Type B pancreatic cell (in vitro differentiated cells): ENCODE data around the gene COX4I2. TPM values are rescaled to one million over a fixed set of nuclear protein-coding genes. Genes with fewer than 3 reads are reported as not detected.
"Not testable (repeated sequence)": the region's sequence is repeated elsewhere in the genome, so short reads cannot be mapped to it uniquely, and the experiment has no call there.

Experiments
- DNase-seq: peaks from one replicate; pipeline ENCODE4 v3.0.0; 2021; ENCODE audit warnings: mixed read lengths; ENCODE audit not compliant: unreplicated experiment; ENCODE audit errors: extremely low spot score
- H3K27ac Mint-ChIP-seq: 2 replicates; pipeline ENCODE4 v1.8.0; 2021; ENCODE audit warnings: mild to moderate bottlenecking, mixed read lengths
- H3K27me3 Mint-ChIP-seq: 2 replicates; pipeline ENCODE4 v1.8.0; 2021; ENCODE audit warnings: mixed read lengths
- H3K36me3 Mint-ChIP-seq: 2 replicates; pipeline ENCODE4 v1.8.0; 2021; ENCODE audit warnings: mixed read lengths
- H3K4me1 Mint-ChIP-seq: one replicate; pipeline ENCODE4 v1.8.0; 2021; ENCODE audit warnings: mixed read lengths; ENCODE audit not compliant: unreplicated experiment
- H3K4me3 Mint-ChIP-seq: 2 replicates; pipeline ENCODE4 v1.8.0; 2021; ENCODE audit warnings: mild to moderate bottlenecking, mixed read lengths
- H3K9me3 Mint-ChIP-seq: 2 replicates; pipeline ENCODE4 v1.8.0; 2021; ENCODE audit warnings: mixed read lengths
- CTCF ChIP-seq: fragments of 200-600 bp; sonication (generic); conservative IDR thresholded peaks from 2 replicates; pipeline ENCODE4 v1.5.0; 2021; ENCODE audit warnings: antibody characterized with exemption, mild to moderate bottlenecking
- total RNA-seq: library from RNA; stranded (reverse); gene quantifications from 2 replicates; pipeline ENCODE4 v1.2.1, GENCODE V29; 2021; ENCODE audit warnings: low replicate concordance

The COX4I2 gene
- total RNA-seq, 1 donor from 2014 or later = not detected

- H3K27me3 Mint-ChIP-seq = no peaks in the 10 kb centered on the region
- no peak overlapping the region for H3K27ac Mint-ChIP-seq
- H3K9me3 Mint-ChIP-seq = no peaks in the 10 kb centered on the region
- TF ChIP-seq CTCF = no peak
- H3K36me3 Mint-ChIP-seq = no peaks in the 10 kb centered on the region
- no peak for DNase-seq
- peaks cover 22% of the 10 kb centered on the region for H3K4me1 Mint-ChIP-seq
- no peak overlapping the region for H3K4me3 Mint-ChIP-seq
These were observed 22.3 kb upstream of the COX4I2 start for GRCh38 chr20:31615416-31615815.

GRCh38 chr20:31617432-31618104 lies 20.1 kb upstream of the COX4I2 start:
- Mint-ChIP-seq H3K27me3 (no peaks in the 10 kb centered on the region), H3K27ac (peak overlapping the region; percentile 16), H3K36me3 (no peaks in the 10 kb centered on the region), H3K4me3 (no peak overlapping the region), H3K9me3 (no peaks in the 10 kb centered on the region), H3K4me1 (peaks cover 6% of the 10 kb centered on the region)
- TF ChIP-seq CTCF = no peak
- DNase-seq = no peak

- no peak for TF ChIP-seq CTCF
These were observed 17.5 kb upstream of the COX4I2 start for GRCh38 chr20:31620246-31620645.

GRCh38 chr20:31623123-31623505 lies 14.6 kb upstream of the COX4I2 start:
- not testable (repeated sequence) for H3K27me3 Mint-ChIP-seq, H3K9me3 Mint-ChIP-seq, H3K4me3 Mint-ChIP-seq, H3K27ac Mint-ChIP-seq, H3K4me1 Mint-ChIP-seq, H3K36me3 Mint-ChIP-seq, DNase-seq

More at GRCh38 chr20:31620246-31620645, 17.5 kb upstream of the COX4I2 start:
- H3K36me3 Mint-ChIP-seq = no peaks in the 10 kb centered on the region
- no peaks in the 10 kb centered on the region for H3K4me1 Mint-ChIP-seq
- no peaks in the 10 kb centered on the region for H3K27me3 Mint-ChIP-seq
- H3K4me3 Mint-ChIP-seq = no peak overlapping the region
- H3K27ac Mint-ChIP-seq = peak overlapping the region; percentile 20
- no peak for DNase-seq
- no peaks in the 10 kb centered on the region for H3K9me3 Mint-ChIP-seq

- not testable (repeated sequence) for H3K9me3 Mint-ChIP-seq, H3K27ac Mint-ChIP-seq, H3K4me1 Mint-ChIP-seq, H3K36me3 Mint-ChIP-seq, H3K27me3 Mint-ChIP-seq, DNase-seq, H3K4me3 Mint-ChIP-seq
These were observed 11.2 kb upstream of the COX4I2 start for GRCh38 chr20:31626534-31626933.

GRCh38 chr20:31628057-31628456 lies 9.7 kb upstream of the COX4I2 start:
- not testable (repeated sequence) for H3K9me3 Mint-ChIP-seq, H3K36me3 Mint-ChIP-seq, DNase-seq, H3K27me3 Mint-ChIP-seq, H3K4me1 Mint-ChIP-seq, H3K27ac Mint-ChIP-seq, H3K4me3 Mint-ChIP-seq

- DNase-seq = no peak
- Mint-ChIP-seq H3K9me3 (no peaks in the 10 kb centered on the region), H3K4me1 (no peaks in the 10 kb centered on the region), H3K27ac (no peak overlapping the region), H3K4me3 (no peak overlapping the region), H3K27me3 (no peaks in the 10 kb centered on the region), H3K36me3 (no peaks in the 10 kb centered on the region)
- no peak for TF ChIP-seq CTCF
These were observed 7.4 kb upstream of the COX4I2 start for GRCh38 chr20:31630187-31630790.
